ENCODE results near the gene TCF15. TPM values are rescaled to one million over a fixed set of nuclear protein-coding genes. Genes with fewer than 3 reads are reported as not detected.

The TCF15 gene
- total and polyA plus RNA-seq, 11 donors: 5.8 to 18.0 (median 10.0) TPM

DNA sequence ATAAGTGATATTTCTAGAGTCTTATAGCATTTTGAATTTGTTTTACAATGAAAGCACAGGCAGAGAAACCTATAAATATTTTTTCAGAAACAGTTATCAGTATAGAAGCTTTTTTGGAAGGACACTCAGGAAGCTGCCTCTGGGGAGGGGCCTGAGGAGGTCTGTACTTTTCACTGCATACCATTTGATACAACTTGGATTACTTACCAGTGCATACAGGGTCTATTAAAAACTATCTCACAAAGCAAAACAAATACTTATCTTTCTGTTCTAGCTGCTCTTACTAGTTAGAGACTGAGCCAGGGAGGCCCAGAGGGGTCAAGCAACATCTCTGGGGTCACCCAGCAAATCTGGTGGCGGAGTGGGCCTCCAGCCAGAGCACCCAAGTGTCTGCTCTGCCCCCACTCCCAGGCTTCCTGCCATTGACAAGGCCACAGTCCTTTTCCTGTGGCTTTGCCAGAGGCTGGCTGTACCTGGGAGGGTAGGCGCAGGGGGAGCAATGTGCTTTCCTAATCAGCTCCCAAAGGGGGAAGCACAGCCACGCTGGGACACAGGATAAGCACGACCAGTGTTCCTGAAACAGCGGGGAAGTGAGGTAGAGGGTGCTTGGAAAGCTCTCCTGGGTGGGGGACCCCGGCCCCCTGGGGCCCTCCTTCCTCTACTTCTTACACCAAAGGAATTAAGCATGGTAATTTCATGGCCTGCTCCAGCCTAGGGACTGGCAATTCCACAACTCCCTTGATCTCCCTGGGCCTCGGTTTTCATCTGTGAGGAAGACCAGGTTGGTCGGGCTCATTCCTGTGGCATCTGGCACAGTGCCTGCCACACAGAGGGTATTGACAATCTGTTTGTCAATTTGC lies 7.8 kb downstream of the TCF15 start:
- no peaks in the 10 kb centered on the region for H3K9me3 ChIP-seq
- H3K27me3 ChIP-seq: no peaks in the 10 kb centered on the region
- peaks cover 9 to 81% (median 58%) of the 10 kb centered on the region in 12 donors for H3K4me1 ChIP-seq
- no peak overlapping the region for H3K4me3 ChIP-seq
- ATAC-seq (peak; percentile 73 to 87 (median 81)), DNase-seq (peak; percentile 82 to 89 (median 84))
- TF ChIP-seq POLR2A (IDR thresholded peaks at IDR 0.05) (peak in 1 of 2 donors; percentile 16), CTCF (IDR thresholded peaks at IDR 0.05) (peak in 2 of 12 donors; percentile 6 to 22)
- intact Hi-C loops (cut with DNase I): loop anchor here in 3 of 10 donors (1.0 to 5.0 kb wide), 4 partner anchors 30 to 40 kb away; no protein-coding TSS in a partner anchor
- 20 to 49% (median 32%) methylated on average over 8 of the region's 8 CpGs for WGBS, 4 donors
- peak overlapping the region; percentile 75 to 93 (median 84) for H3K27ac ChIP-seq
- H3K36me3 ChIP-seq: peaks cover 0 to 24% (median 0%) of the 10 kb centered on the region in 9 donors

DNA sequence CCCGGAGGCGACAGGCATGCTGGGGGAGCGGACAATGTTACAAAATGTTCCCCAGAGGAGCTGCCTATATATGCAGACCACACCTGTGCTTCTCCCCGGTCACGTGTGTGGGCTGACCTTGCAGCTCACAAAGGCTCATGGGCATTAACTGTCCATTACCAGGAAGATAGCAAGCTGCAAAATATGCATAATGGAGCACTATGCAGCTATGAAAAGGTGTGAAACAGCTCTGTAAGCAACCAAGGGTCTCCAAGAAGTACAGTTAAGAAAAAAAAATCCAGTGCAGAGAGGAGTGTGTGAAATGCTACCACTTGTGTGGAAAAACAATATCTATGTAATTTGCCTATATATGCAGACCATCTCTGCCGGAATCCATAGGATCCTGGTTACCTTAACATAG lies 9.4 kb downstream of the TCF15 start:
- ATAC-seq (no peak), DNase-seq (no peak)
- Histone ChIP-seq H3K27ac (peak overlapping the region in 7 of 12 donors; percentile 10 to 93 (median 81)), H3K4me1 (peaks cover 9 to 75% (median 51%) of the 10 kb centered on the region in 12 donors), H3K27me3 (no peaks in the 10 kb centered on the region), H3K4me3 (no peak overlapping the region), H3K36me3 (peaks cover 0 to 17% (median 0%) of the 10 kb centered on the region in 9 donors), H3K9me3 (no peaks in the 10 kb centered on the region)
- intact Hi-C loops (cut with DNase I): loop anchor here in 1 of 10 donors (5.0 kb wide), 1 partner anchor 42 kb away; no protein-coding TSS in a partner anchor
- no peak for TF ChIP-seq CTCF (IDR thresholded peaks at IDR 0.05)
- no peak for TF ChIP-seq POLR2A (IDR thresholded peaks at IDR 0.05)
- WGBS, 4 donors: 87 to 93% (median 91%) methylated on average over 6 of the region's 6 CpGs

- no peaks in the 10 kb centered on the region for H3K9me3 ChIP-seq
- intact Hi-C loops (cut with DNase I): loop anchor here in 1 of 10 donors (5.0 kb wide), 1 partner anchor 42 kb away; no protein-coding TSS in a partner anchor
- H3K27me3 ChIP-seq: no peaks in the 10 kb centered on the region
- peak overlapping the region in 5 of 12 donors; percentile 10 to 93 (median 81) for H3K27ac ChIP-seq
- WGBS, 4 donors: 85 to 95% (median 92%) methylated on average over 2 of the region's 2 CpGs
- no peak overlapping the region for H3K4me3 ChIP-seq
- H3K4me1 ChIP-seq: peaks cover 9 to 72% (median 46%) of the 10 kb centered on the region in 12 donors
- peaks cover 0 to 17% (median 0%) of the 10 kb centered on the region in 9 donors for H3K36me3 ChIP-seq
- no peak for DNase-seq
- TF ChIP-seq POLR2A (IDR thresholded peaks at IDR 0.05) (no peak), CTCF (IDR thresholded peaks at IDR 0.05) (no peak)
- ATAC-seq: no peak
These were observed 10.0 kb downstream of the TCF15 start for GRCh38 chr20:600141-600540.

Data from heart left ventricle (tissue), 16 donors.